Spinal cord (tissue), 10 donors: ENCODE results near the gene SESN3. TPM values are rescaled to one million over a fixed set of nuclear protein-coding genes. Genes with fewer than 3 reads are reported as not detected.

Experiments used
- DNase-seq, 6 donors: peaks; one replicate each; pipeline versions ENCODE4 v3.0.0 to v3.0.0-alpha.2; 2013 to 2015; ENCODE audit warnings: low spot score in 6 of 6, low read depth in 4 of 6
- H3K27ac ChIP-seq: one replicate; pipeline ENCODE4 v1.5.1; 2013; ENCODE audit warnings: low read depth, low read length, control low read depth
- H3K27me3 ChIP-seq: one replicate; pipeline ENCODE4 v1.6.1; 2013; ENCODE audit warnings: low read length; ENCODE audit not compliant: control insufficient read depth, insufficient read depth
- H3K36me3 ChIP-seq: one replicate; pipeline ENCODE4 v1.6.1; 2013; ENCODE audit warnings: low read length; ENCODE audit not compliant: control insufficient read depth, insufficient read depth
- H3K4me1 ChIP-seq: one replicate; pipeline ENCODE4 v1.6.1; 2013; ENCODE audit warnings: low read length; ENCODE audit not compliant: control insufficient read depth, insufficient read depth
- H3K4me3 ChIP-seq: one replicate; pipeline ENCODE4 v1.5.1; 2013; ENCODE audit warnings: low read depth, low read length, control low read depth
- H3K9me3 ChIP-seq: one replicate; pipeline ENCODE4 v1.6.1; 2013; ENCODE audit warnings: low read length; ENCODE audit not compliant: control insufficient read depth, insufficient read depth
- WGBS: methylation state at CpG from one replicate; pipeline ENCODE4 v1.1.5; 2013; ENCODE audit warnings: missing lambda C conversion rate; ENCODE audit not compliant: insufficient coverage; 5-methylcytosine and 5-hydroxymethylcytosine counted together
- polyA plus RNA-seq, 2 donors: library from polyadenylated mRNA; unstranded; fragments of 120-200 nt; gene quantifications; one replicate each; pipeline ENCODE4 v1.2.1, GENCODE V29; 2013; ENCODE audit not compliant: insufficient read length in 2 of 2
- total RNA-seq, 2 donors: library from RNA; depleted of rRNA in 1 of 2; stranded (reverse); fragments of 120-200 nt in 1 of 2; fragments of >200 nt in 1 of 2; gene quantifications; one replicate each; pipeline versions ENCODE4 v1.2.3 to v1.2.4, GENCODE V29; 2013 to 2014
- donor health status: healthy.

Gene SESN3
- total and polyA plus RNA-seq, 4 donors: 67.9 to 162 (median 111) TPM

DNA sequence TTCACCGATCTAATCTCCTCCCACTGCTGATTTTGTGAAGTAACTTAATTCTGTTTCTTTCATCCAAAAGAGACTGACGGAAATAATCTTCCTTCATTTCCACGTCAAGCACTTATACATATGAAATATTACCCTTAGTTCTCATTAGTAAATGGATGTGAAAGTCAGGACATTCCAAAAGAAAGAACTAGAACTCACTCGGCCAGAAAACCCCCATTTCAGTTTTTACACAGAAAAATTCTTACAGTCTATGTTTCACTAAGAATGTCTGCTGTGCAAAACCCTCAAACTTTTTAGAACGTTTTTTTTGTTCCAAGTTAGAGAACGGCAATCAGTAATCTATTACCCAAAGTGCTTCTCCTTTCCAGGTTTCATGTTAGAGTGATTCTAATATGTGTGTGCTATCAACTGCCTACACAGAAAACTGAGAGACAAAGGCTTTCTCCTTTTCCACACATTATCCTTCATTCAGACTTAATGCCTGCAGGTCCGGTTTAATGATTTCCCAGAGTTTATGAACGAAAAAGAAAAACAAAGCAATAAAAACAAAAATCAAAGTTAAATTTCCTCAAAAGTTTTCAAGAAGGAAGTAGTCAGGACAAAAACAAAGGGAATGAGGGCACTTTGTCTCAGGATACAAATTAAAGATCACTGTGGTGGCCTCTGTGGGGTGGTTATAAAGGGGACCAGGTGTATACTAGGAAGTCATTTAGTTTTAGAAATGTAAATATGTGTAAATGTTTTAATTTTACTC lies 11.3 kb upstream of the SESN3 start:
- no CpG with 5 or more reads among the region's 8 CpGs for WGBS
- DNase-seq: no peak
- Histone ChIP-seq H3K9me3 (no peaks in the 10 kb centered on the region), H3K4me3 (no peak overlapping the region), H3K27me3 (no peaks in the 10 kb centered on the region), H3K36me3 (no peaks in the 10 kb centered on the region), H3K4me1 (no peaks in the 10 kb centered on the region), H3K27ac (no peak overlapping the region)

- 65% methylated on average over 4 of the region's 5 CpGs for WGBS
Measured at GRCh38 chr11:95241681-95242081, 10.7 kb upstream of the SESN3 start.

DNA sequence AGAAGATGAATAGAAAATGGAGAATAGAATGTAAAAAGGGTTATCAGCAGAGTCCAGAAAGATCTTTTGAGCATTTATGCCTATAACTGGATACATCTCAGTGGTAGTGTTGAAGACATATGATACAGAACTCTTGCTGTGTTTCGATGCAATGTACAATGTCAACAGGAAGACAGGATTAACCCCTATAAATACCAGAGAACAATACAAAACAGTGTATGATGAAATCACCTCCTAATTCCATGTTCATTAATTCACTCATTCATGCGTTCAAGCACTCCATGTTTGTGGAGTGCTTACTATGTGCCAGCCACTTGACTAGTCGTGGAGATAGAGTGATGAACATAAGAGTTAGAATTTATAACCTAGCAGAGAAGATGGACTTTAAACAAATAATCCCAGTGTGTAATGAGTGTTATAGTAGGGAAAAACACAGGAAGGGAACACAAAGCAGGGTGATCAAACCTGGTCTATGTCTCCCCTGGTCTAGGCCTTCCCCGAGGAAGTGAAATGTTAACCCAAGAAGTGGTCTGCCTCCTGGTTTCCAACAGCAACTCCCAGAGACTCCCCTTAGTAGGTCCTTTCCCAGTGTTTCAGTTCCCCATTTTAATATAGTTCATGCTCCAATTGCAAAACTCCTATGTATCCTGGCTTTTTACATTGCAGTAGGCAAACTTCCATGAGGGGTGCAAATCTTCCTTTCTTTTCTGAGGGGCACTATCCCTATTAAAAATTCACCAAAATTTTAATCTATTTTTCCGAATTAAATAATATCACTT lies 9.1 kb upstream of the SESN3 start:
- H3K4me3 ChIP-seq: no peak overlapping the region
- H3K9me3 ChIP-seq: no peaks in the 10 kb centered on the region
- H3K36me3 ChIP-seq: no peaks in the 10 kb centered on the region
- no peak overlapping the region for H3K27ac ChIP-seq
- no peaks in the 10 kb centered on the region for H3K4me1 ChIP-seq
- WGBS: 80% methylated on average over 1 of the region's 5 CpGs
- no peak for DNase-seq
- no peaks in the 10 kb centered on the region for H3K27me3 ChIP-seq

More at GRCh38 chr11:95241681-95242081, 10.7 kb upstream of the SESN3 start:
- H3K36me3 ChIP-seq: no peaks in the 10 kb centered on the region
- no peak overlapping the region for H3K4me3 ChIP-seq
- peak in 1 of 6 donors; percentile 82 for DNase-seq
- H3K4me1 ChIP-seq: no peaks in the 10 kb centered on the region
- no peaks in the 10 kb centered on the region for H3K9me3 ChIP-seq
- H3K27ac ChIP-seq: no peak overlapping the region
- H3K27me3 ChIP-seq: no peaks in the 10 kb centered on the region

- H3K27me3 ChIP-seq: no peaks in the 10 kb centered on the region
- peaks cover 8% of the 10 kb centered on the region for H3K4me1 ChIP-seq
- H3K9me3 ChIP-seq: no peaks in the 10 kb centered on the region
- no peak for DNase-seq
- no peaks in the 10 kb centered on the region for H3K36me3 ChIP-seq
- H3K27ac ChIP-seq: peak overlapping the region; percentile 99
- 44% methylated on average over 1 of the region's 3 CpGs for WGBS
- H3K4me3 ChIP-seq: peak overlapping the region; percentile 67
Measured at GRCh38 chr11:95232666-95233065, 1.7 kb upstream of the SESN3 start.

DNA sequence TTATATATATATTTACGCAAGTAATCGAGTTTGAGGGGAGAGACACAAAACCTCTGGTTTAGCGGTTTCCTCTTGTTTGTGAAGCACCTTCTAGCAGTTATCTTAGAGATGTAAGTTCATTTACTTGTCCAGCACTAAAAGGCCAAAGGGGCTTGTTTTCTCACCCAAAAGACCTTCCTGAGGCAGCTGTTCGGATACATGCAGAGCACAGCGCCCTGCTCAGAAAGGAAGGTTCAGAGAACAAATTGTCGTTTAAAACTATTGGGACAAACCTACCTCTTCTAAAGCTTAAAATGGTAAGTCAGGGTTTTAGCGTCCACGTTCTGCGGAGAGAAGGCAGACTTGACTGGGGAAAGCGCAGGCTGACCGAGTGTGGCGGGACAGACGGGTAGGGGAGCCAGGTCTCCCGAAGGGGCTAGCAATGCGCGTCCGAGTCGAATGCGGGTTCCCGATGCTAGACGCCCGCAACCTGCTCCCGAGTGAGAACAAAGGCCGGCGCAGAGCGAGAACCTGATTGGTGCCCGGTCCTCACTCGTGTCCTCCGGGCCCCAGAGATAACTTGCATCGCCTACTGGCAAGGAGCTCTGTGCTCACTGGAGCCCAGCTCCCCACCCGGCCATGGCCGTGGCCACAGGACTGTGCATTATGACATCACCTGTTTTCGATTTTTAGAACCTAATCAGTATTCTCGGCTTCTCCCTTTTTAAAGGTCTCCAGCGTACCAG lies 1.0 kb upstream of the SESN3 start:
- Histone ChIP-seq H3K27me3 (no peaks in the 10 kb centered on the region), H3K27ac (peak overlapping the region; percentile 99), H3K4me3 (peak overlapping the region; percentile 67), H3K9me3 (no peaks in the 10 kb centered on the region), H3K4me1 (peaks cover 8% of the 10 kb centered on the region), H3K36me3 (no peaks in the 10 kb centered on the region)
- DNase-seq: peak in 3 of 6 donors; percentile 62 to 95 (median 90)
- 3% methylated on average over 29 of the region's 35 CpGs for WGBS

DNA sequence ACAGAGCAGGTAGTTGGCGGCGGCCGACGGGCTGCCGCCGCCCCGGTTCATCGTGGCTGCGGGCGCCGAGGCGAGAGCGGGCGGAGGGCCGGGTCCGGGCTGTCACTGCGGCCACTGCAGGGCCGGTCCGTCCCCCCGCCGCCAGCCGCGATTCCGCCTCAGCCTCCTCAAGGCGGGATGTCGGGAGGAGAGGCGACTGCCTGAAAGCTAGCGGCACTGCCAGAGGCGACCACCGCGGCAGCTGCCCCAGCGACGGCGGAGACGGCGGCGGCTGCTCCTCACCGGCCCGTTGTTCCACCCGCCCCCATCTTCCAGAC lies 234 bp downstream of the SESN3 start:
- Histone ChIP-seq H3K4me1 (peaks cover 8% of the 10 kb centered on the region), H3K9me3 (no peaks in the 10 kb centered on the region), H3K27me3 (no peaks in the 10 kb centered on the region), H3K4me3 (peak overlapping the region; percentile 97), H3K27ac (peak overlapping the region; percentile 95), H3K36me3 (no peaks in the 10 kb centered on the region)
- DNase-seq: no peak
- under 1% methylated on average over 38 of the region's 40 CpGs for WGBS

DNA sequence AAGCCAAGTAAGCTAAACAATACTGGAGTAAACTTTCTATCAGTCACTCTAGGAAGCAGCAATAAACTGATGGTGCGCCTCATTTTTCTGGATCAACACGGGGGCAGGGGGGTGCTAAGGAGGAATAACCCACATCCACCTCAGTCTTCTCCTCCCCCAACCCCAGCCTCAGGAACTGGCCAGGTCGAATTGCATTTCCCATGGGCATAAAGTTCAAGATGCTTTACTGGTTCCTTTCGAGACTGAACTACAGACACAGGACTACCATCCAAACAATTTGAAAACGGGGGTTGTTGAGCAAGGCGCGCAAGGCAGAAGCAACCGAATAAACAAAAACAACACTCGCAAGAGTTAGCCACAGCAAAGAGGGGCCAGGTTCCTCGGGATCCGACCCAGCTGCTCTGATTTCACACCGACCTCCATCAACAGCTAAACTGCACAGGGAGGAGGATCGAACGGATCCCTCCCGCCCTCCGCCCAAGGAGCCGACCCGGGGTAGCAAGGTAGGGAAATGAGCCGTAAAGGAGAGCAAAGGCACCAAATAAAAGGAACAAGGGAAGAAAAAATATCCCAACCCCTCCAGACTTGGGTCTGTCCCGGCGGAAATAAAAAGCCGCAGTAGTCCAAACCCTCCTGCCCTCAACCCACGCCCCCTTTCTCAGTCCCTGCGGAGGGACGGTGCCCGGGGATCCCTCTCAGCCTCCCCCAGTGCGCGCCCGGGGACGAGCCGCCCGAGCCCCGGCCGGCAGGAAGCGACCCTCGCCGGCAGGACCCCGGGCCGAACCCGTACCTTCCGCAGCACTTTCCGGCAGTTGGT lies 801 bp downstream of the SESN3 start:
- Histone ChIP-seq H3K27me3 (no peaks in the 10 kb centered on the region), H3K36me3 (no peaks in the 10 kb centered on the region), H3K4me3 (peak overlapping the region; percentile 97), H3K4me1 (peaks cover 8% of the 10 kb centered on the region), H3K9me3 (no peaks in the 10 kb centered on the region), H3K27ac (peak overlapping the region; percentile 95)
- peak in 2 of 6 donors; percentile 59 to 68 for DNase-seq
- WGBS: 0% methylated on average over 29 of the region's 42 CpGs

DNA sequence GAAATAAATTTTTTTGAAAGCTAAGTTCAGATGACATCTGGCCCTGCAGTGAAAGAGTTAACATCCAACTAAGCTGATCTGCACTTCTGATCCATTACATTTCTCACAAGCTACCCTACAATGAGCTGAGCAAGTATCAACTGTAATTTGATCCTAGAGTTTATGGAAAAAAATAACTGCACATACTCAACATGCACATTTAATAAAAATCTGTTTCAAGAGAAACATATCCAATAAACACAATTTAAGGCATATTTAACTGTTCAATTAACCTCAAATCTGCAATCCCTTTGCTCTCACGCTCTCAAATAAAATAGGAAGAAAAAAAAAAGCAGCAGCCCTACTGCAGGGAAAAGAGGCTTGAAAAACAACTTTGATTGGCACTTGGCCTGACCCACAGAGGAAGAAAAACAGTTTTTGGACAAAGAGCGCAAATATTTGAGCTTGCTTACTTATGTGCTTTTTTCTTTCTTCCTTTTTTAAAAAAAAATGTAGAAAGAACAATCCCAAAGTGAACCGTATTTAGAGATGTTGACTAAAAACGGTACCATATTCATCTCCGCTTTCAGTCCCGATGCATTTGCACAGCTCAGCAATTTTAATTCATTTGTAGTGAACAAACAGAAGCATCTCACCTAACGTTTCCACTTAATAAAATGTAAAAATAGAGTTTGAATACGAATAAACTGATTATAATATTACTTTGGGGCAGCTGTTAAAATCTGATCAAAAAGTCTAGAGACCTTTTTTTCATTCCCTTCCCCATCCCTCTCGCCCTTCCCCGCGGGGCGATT lies 1.6 kb downstream of the SESN3 start:
- Histone ChIP-seq H3K27me3 (no peaks in the 10 kb centered on the region), H3K4me1 (peaks cover 8% of the 10 kb centered on the region), H3K36me3 (no peaks in the 10 kb centered on the region), H3K9me3 (peaks cover 2% of the 10 kb centered on the region), H3K27ac (peak overlapping the region; percentile 95), H3K4me3 (peak overlapping the region; percentile 97)
- peak in 2 of 6 donors; percentile 68 to 70 for DNase-seq
- WGBS: no CpG with 5 or more reads among the region's 12 CpGs
